Body of pancreas (tissue), 4 donors: ENCODE measurements around the gene FAM149A. TPM values are rescaled to one million over a fixed set of nuclear protein-coding genes. Genes with fewer than 3 reads are reported as not detected.

Source experiments
- ATAC-seq: fragments of 150-250 bp; one replicate; pipeline ENCODE4 v1.9.1; 2016
- DNase-seq, 4 donors: peaks; one replicate each; pipeline ENCODE4 v3.0.0-alpha.2; 2019
- H3K27ac ChIP-seq, 4 donors: fragments of 200-600 bp; sonication (generic); 1 replicate in 3 of 4; 2 replicates in 1 of 4; pipeline versions ENCODE4 v1.5.1 to v1.6.1; 2016 to 2019; ENCODE audit warnings: mild to moderate bottlenecking in 1 of 4, mixed read lengths in 1 of 4, moderate library complexity in 1 of 4
- H3K27me3 ChIP-seq, 2 donors: fragments of 200-600 bp; sonication (generic); one replicate each; pipeline ENCODE4 v1.6.0; 2016; ENCODE audit warnings: mild to moderate bottlenecking in 1 of 2
- H3K36me3 ChIP-seq, 2 donors: fragments of 200-600 bp; sonication (generic); replicated peaks in 1 of 2; 2 replicates each; pipeline ENCODE4 v1.5.1; 2016; ENCODE audit warnings: low read depth in 2 of 2; ENCODE audit not compliant: insufficient read depth in 1 of 2
- H3K4me1 ChIP-seq: fragments of 200-600 bp; sonication (generic); one replicate; pipeline ENCODE4 v1.6.0; 2016
- H3K4me3 ChIP-seq, 2 donors: fragments of 200-600 bp; sonication (generic); 1 replicate in 1 of 2; 2 replicates in 1 of 2; pipeline ENCODE4 v1.5.1; 2016 to 2019
- H3K9me3 ChIP-seq, 3 donors: fragments of 200-600 bp; sonication (generic); 1 replicate in 2 of 3; 2 replicates in 1 of 3; pipeline ENCODE4 v1.5.1; 2016
- CTCF ChIP-seq, 7 experiments: fragments of 450-650 bp in 4 of 7; fragments of 200-600 bp in 3 of 7; sonication (generic) in 3 of 7; IDR thresholded peaks; one replicate each; pipeline ENCODE4 v1.5.1; 2016 to 2019; ENCODE audit warnings: antibody characterized with exemption in 7 of 7
- POLR2A ChIP-seq, 3 donors: fragments of 450-650 bp; IDR thresholded peaks; one replicate each; pipeline ENCODE4 v1.6.1; 2016; ENCODE audit warnings: antibody characterized with exemption in 3 of 3, mild to moderate bottlenecking in 2 of 3
- WGBS, 2 donors: methylation state at CpG; one replicate each; pipeline ENCODE4 v1.1.5; 2017; 5-methylcytosine and 5-hydroxymethylcytosine counted together
- intact Hi-C: fragments of 100-400 bp; cut with DNase I; formaldehyde crosslinking; loops from one replicate; pipeline ENCODE4 v1.15.1; 2023
- total RNA-seq, 2 donors: library from RNA; depleted of rRNA; stranded (reverse); fragments of >200 nt; gene quantifications; one replicate each; pipeline ENCODE4 v1.1.0, GENCODE V29; 2016

The FAM149A gene
- total RNA-seq, 2 donors from 2014 or later: 20.8 to 51.4 TPM

GRCh38 chr4:186088523-186088922, 16.0 kb upstream of the FAM149A start:
- no peak overlapping the region for H3K4me3 ChIP-seq
- intact Hi-C loops: no loop called here
- peak overlapping the region in 3 of 4 donors; percentile 1 to 68 (median 53) for H3K27ac ChIP-seq
- no peaks in the 10 kb centered on the region for H3K36me3 ChIP-seq
- DNase-seq (no peak), ATAC-seq (peak; percentile 78)
- H3K4me1 ChIP-seq: peaks cover 13% of the 10 kb centered on the region
- H3K27me3 ChIP-seq: no peaks in the 10 kb centered on the region
- H3K9me3 ChIP-seq: no peaks in the 10 kb centered on the region
- no peak for TF ChIP-seq CTCF (IDR thresholded peaks at IDR 0.05)

- Histone ChIP-seq H3K27ac (no peak overlapping the region), H3K4me1 (peaks cover 13% of the 10 kb centered on the region), H3K4me3 (no peak overlapping the region), H3K27me3 (no peaks in the 10 kb centered on the region), H3K36me3 (no peaks in the 10 kb centered on the region), H3K9me3 (no peaks in the 10 kb centered on the region)
- TF ChIP-seq CTCF (IDR thresholded peaks at IDR 0.05): no peak
- TF ChIP-seq POLR2A (IDR thresholded peaks at IDR 0.05): no peak
- intact Hi-C loops: no loop called here
- no peak for ATAC-seq
- DNase-seq: no peak
- WGBS, 2 donors: 92 to 93% methylated on average over 16 of the region's 17 CpGs
Observed at GRCh38 chr4:186092296-186092695, 12.2 kb upstream of the FAM149A start.

- Histone ChIP-seq H3K4me3 (no peak overlapping the region), H3K27me3 (no peaks in the 10 kb centered on the region), H3K4me1 (no peaks in the 10 kb centered on the region), H3K9me3 (no peaks in the 10 kb centered on the region), H3K36me3 (no peaks in the 10 kb centered on the region), H3K27ac (no peak overlapping the region)
- ATAC-seq (no peak), DNase-seq (no peak)
- WGBS, 2 donors: 35 to 50% methylated on average over 13 of the region's 13 CpGs
- intact Hi-C loops: no loop called here
- TF ChIP-seq CTCF (IDR thresholded peaks at IDR 0.05): no peak
- TF ChIP-seq POLR2A (IDR thresholded peaks at IDR 0.05): no peak
Observed at GRCh38 chr4:186095406-186095805, 9.1 kb upstream of the FAM149A start.

GRCh38 chr4:186096681-186097165, 7.8 kb upstream of the FAM149A start:
- Histone ChIP-seq H3K27ac (no peak overlapping the region), H3K27me3 (no peaks in the 10 kb centered on the region), H3K4me3 (no peak overlapping the region), H3K9me3 (no peaks in the 10 kb centered on the region), H3K4me1 (no peaks in the 10 kb centered on the region), H3K36me3 (no peaks in the 10 kb centered on the region)
- intact Hi-C loops: no loop called here
- ATAC-seq: peak; percentile 38
- no peak for TF ChIP-seq POLR2A (IDR thresholded peaks at IDR 0.05)
- TF ChIP-seq CTCF (IDR thresholded peaks at IDR 0.05): no peak
- 83 to 86% methylated on average over 9 of the region's 9 CpGs for WGBS, 2 donors
- DNase-seq: peak in 1 of 4 donors; percentile 18

- WGBS, 2 donors: 68 to 76% methylated on average over 5 of the region's 5 CpGs
- no peak overlapping the region for H3K4me3 ChIP-seq
- no peak overlapping the region for H3K27ac ChIP-seq
- no peaks in the 10 kb centered on the region for H3K9me3 ChIP-seq
- H3K27me3 ChIP-seq: no peaks in the 10 kb centered on the region
- intact Hi-C loops: no loop called here
- TF ChIP-seq POLR2A (IDR thresholded peaks at IDR 0.05): no peak
- TF ChIP-seq CTCF (IDR thresholded peaks at IDR 0.05): no peak
- H3K4me1 ChIP-seq: no peaks in the 10 kb centered on the region
- no peaks in the 10 kb centered on the region for H3K36me3 ChIP-seq
- DNase-seq: no peak
- ATAC-seq: no peak
Observed at GRCh38 chr4:186097386-186097785, 7.1 kb upstream of the FAM149A start.
